ENCODE results near the gene SDSL. TPM values are rescaled to one million over a fixed set of nuclear protein-coding genes. Genes with fewer than 3 reads are reported as not detected.

The SDSL gene
- total and polyA plus RNA-seq, 7 donors, result 0.82 to 33.0 (median 1.9) TPM

DNA sequence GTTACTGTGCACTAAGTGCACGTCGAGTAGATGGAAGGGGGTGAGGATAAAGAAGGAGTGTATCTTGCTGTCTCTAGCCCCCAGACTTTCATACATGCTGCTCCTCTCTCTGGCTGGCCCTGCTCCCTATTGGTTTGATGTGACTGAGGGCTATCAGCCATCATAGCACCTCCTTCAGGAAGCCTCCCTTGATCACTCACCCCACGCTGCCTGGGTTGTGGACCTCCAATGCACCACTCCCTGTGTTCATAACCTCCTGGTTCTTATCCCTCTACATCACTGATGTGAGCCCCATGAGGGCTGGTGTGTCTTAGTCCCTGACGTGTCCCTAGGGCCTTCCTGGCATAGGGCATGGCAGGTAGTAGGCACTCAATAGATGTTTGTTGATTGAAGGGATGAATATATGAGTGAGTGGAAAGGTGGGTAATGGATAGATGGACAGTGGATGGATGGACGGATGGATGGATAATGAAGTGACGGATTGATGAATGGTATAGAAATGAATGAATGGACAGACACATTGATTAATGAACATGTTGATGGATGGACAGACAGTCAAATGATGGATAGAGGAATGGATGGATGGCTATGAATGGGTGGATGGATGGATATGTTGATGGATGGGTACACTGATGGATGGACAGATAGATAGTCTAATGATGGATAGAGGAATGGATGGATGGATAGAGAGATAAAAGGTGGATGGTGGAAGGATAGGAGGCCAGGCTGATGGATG lies 15.0 kb downstream of the SDSL start:
- no peaks in the 10 kb centered on the region for H3K4me1 ChIP-seq
- H3K4me3 ChIP-seq, result no peak overlapping the region
- no peaks in the 10 kb centered on the region for H3K36me3 ChIP-seq
- no peaks in the 10 kb centered on the region for H3K9me3 ChIP-seq
- intact Hi-C loops (cut with DNase I), result no loop called here
- DNase-seq, result no peak
- WGBS, 2 donors, result 87 to 93% methylated on average over 6 of the region's 6 CpGs
- H3K27me3 ChIP-seq, result peaks cover 0 to 22% (median 0%) of the 10 kb centered on the region in 3 donors
- H3K27ac ChIP-seq, result no peak overlapping the region
- TF ChIP-seq, protein P1, sequence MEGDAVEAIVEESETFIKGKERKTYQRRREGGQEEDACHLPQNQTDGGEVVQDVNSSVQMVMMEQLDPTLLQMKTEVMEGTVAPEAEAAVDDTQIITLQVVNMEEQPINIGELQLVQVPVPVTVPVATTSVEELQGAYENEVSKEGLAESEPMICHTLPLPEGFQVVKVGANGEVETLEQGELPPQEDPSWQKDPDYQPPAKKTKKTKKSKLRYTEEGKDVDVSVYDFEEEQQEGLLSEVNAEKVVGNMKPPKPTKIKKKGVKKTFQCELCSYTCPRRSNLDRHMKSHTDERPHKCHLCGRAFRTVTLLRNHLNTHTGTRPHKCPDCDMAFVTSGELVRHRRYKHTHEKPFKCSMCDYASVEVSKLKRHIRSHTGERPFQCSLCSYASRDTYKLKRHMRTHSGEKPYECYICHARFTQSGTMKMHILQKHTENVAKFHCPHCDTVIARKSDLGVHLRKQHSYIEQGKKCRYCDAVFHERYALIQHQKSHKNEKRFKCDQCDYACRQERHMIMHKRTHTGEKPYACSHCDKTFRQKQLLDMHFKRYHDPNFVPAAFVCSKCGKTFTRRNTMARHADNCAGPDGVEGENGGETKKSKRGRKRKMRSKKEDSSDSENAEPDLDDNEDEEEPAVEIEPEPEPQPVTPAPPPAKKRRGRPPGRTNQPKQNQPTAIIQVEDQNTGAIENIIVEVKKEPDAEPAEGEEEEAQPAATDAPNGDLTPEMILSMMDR (IDR thresholded peaks at IDR 0.05), result no peak
- TF ChIP-seq EP300 (IDR thresholded peaks at IDR 0.05) (no peak), POLR2A (IDR thresholded peaks at IDR 0.05) (no peak), POLR2AphosphoS5 (IDR thresholded peaks at IDR 0.05) (no peak)

DNA sequence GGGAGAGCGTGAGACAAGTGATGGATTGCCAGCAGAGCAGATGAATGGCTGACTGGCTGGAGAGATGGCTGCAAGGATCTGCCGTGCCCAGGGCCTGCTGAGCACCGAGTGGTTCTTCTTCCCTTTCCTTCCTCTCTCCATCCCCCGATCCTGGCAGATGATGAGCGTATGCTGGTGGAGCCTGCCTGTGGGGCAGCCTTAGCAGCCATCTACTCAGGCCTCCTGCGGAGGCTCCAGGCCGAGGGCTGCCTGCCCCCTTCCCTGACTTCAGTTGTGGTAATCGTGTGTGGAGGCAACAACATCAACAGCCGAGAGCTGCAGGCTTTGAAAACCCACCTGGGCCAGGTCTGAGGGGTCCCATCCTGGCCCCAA lies 15.5 kb downstream of the SDSL start:
- 84 to 92% methylated on average over 9 of the region's 9 CpGs for WGBS, 2 donors
- Histone ChIP-seq H3K4me3 (no peak overlapping the region), H3K9me3 (no peaks in the 10 kb centered on the region), H3K36me3 (no peaks in the 10 kb centered on the region), H3K27me3 (peaks cover 0 to 26% (median 0%) of the 10 kb centered on the region in 3 donors), H3K4me1 (no peaks in the 10 kb centered on the region), H3K27ac (no peak overlapping the region)
- DNase-seq, result no peak
- intact Hi-C loops (cut with DNase I), result no loop called here
- no peak for TF ChIP-seq EP300 (IDR thresholded peaks at IDR 0.05)
- TF ChIP-seq POLR2A (IDR thresholded peaks at IDR 0.05), result no peak
- TF ChIP-seq, protein P1 (IDR thresholded peaks at IDR 0.05), result no peak
- TF ChIP-seq POLR2AphosphoS5 (IDR thresholded peaks at IDR 0.05), result no peak

DNA sequence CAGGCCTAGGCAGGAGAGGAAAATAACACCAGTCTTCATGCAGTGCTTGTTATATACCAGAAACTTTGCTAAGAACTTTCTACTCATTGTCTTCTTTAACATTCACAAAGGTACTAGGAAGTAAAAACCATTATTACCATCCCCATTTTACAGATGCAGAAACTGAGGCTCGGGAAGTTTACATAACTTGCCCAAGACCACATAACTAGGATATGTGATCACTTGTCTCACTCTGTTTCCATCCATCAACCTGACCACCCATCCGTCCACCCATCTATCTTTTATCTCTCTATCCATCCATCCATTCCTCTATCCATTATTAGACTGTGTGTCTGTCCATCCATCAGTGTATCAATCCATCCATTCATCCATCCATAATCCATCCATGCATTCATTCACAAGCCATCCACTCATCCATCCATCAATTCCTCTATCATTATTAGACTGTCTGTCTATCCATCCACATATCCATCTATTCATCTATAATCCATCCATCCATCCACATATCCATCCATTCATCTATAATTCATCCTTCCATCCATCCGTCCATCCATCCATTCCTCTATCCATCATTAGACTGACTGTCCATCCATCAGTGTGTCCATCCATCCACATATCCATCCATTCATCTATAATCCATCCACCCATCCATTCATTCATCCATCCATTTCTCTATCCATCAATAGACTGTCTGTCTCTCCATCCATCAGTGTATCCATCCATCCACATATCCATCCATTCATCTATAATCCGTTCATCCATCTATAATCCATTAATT lies 16.5 kb downstream of the SDSL start:
- no peak overlapping the region for H3K27ac ChIP-seq
- intact Hi-C loops (cut with DNase I), result no loop called here
- no peak overlapping the region for H3K4me3 ChIP-seq
- peaks cover 0 to 35% (median 0%) of the 10 kb centered on the region in 3 donors for H3K27me3 ChIP-seq
- H3K36me3 ChIP-seq, result no peaks in the 10 kb centered on the region
- H3K9me3 ChIP-seq, result no peaks in the 10 kb centered on the region
- no peak for DNase-seq
- TF ChIP-seq, protein P1 (IDR thresholded peaks at IDR 0.05), result no peak
- TF ChIP-seq POLR2AphosphoS5 (IDR thresholded peaks at IDR 0.05), result no peak
- no peak for TF ChIP-seq EP300 (IDR thresholded peaks at IDR 0.05)
- TF ChIP-seq POLR2A (IDR thresholded peaks at IDR 0.05), result no peak
- WGBS, 2 donors, result 84 to 85% methylated on average over 4 of the region's 4 CpGs
- no peaks in the 10 kb centered on the region for H3K4me1 ChIP-seq

DNA sequence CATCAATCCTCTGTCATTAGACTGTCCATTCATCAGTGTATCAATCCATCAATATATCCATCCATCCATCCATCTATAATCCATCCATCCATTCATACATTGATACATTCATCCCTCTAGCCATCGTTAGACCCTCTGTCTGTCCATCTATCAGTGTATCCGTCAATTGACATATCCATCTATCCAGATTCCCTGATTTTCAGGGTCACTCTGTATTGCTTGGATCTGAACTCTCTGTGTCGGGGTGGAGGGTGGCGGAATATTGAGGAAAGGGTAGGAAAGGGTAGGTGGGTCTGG lies 17.1 kb downstream of the SDSL start:
- intact Hi-C loops (cut with DNase I), result no loop called here
- Histone ChIP-seq H3K27me3 (peaks cover 0 to 40% (median 0%) of the 10 kb centered on the region in 3 donors), H3K4me1 (no peaks in the 10 kb centered on the region), H3K4me3 (no peak overlapping the region), H3K36me3 (no peaks in the 10 kb centered on the region), H3K9me3 (no peaks in the 10 kb centered on the region), H3K27ac (no peak overlapping the region)
- DNase-seq, result no peak
- TF ChIP-seq POLR2A (IDR thresholded peaks at IDR 0.05) (no peak), EP300 (IDR thresholded peaks at IDR 0.05) (no peak), POLR2AphosphoS5 (IDR thresholded peaks at IDR 0.05) (no peak)
- TF ChIP-seq, protein P1 (IDR thresholded peaks at IDR 0.05), result no peak
- WGBS, 2 donors, result 52% methylated on average over 4 of the region's 4 CpGs

All from sigmoid colon (tissue), 7 donors.